Activated CD4-positive, alpha-beta T cell treated with anti-CD3 and anti-CD28 coated beads, Interleukin-2, amount 50 U/mL, for 16 hours (primary cell): Measurements from ENCODE around the gene UQCRC2.
"Not testable (repeated sequence)": the region's sequence is repeated elsewhere in the genome, so short reads cannot be mapped to it uniquely, and the experiment has no call there.

Experiments used
- DNase-seq: peaks from one replicate; pipeline ENCODE4 v3.0.0-alpha.2; 2020

Gene UQCRC2

GRCh38 chr16:21984062-21984461 is 30.9 kb downstream of the UQCRC2 start:
- no peak for DNase-seq

GRCh38 chr16:21985524-21985923 is 32.4 kb downstream of the UQCRC2 start:
- DNase-seq = no peak

GRCh38 chr16:21986692-21987246 is 33.6 kb downstream of the UQCRC2 start:
- no peak for DNase-seq

GRCh38 chr16:21987498-21987897 is 34.3 kb downstream of the UQCRC2 start:
- no peak for DNase-seq

GRCh38 chr16:21989133-21989532 is 36.0 kb downstream of the UQCRC2 start:
- no peak for DNase-seq

- DNase-seq = no peak
Observed at GRCh38 chr16:21989751-21990150, 36.6 kb downstream of the UQCRC2 start.

- DNase-seq = no peak
Observed at GRCh38 chr16:21990381-21990944, 37.3 kb downstream of the UQCRC2 start.

- peak; percentile 47 for DNase-seq
Observed at GRCh38 chr16:21991621-21992020, 38.5 kb downstream of the UQCRC2 start.

GRCh38 chr16:21994856-21995465 is 41.8 kb downstream of the UQCRC2 start:
- no peak for DNase-seq

GRCh38 chr16:21996923-21997696 is 43.9 kb downstream of the UQCRC2 start:
- no peak for DNase-seq

- no peak for DNase-seq
Observed at GRCh38 chr16:21997697-21998480, 44.7 kb downstream of the UQCRC2 start.

GRCh38 chr16:22001591-22001990 is 48.4 kb downstream of the UQCRC2 start:
- DNase-seq = no peak

- not testable (repeated sequence) for DNase-seq
Observed at GRCh38 chr16:22002047-22002446, 48.9 kb downstream of the UQCRC2 start.

- DNase-seq = no peak
Observed at GRCh38 chr16:22003195-22003594, 50.0 kb downstream of the UQCRC2 start.

GRCh38 chr16:22004341-22004740 is 51.2 kb downstream of the UQCRC2 start:
- DNase-seq = no peak

- no peak for DNase-seq
Observed at GRCh38 chr16:22005746-22006145, 52.6 kb downstream of the UQCRC2 start.

GRCh38 chr16:22006636-22007035 is 53.5 kb downstream of the UQCRC2 start:
- DNase-seq = no peak

GRCh38 chr16:22007159-22007508 is 54.0 kb downstream of the UQCRC2 start:
- no peak for DNase-seq

GRCh38 chr16:22007509-22008214 is 54.5 kb downstream of the UQCRC2 start, which contains the start of gene MOSMO:
MOSMO (plus strand) TSS chr16:22008111; CDS start chr16:22008302, 191 bp downstream.
- DNase-seq = peak; percentile 63

GRCh38 chr16:22008215-22009059 is 55.3 kb downstream of the UQCRC2 start:
- no peak for DNase-seq

GRCh38 chr16:22010902-22011301 is 57.7 kb downstream of the UQCRC2 start:
- DNase-seq = no peak
